Measurements from ENCODE around the gene SESN1. TPM values are rescaled to one million over a fixed set of nuclear protein-coding genes. Genes with fewer than 3 reads are reported as not detected.

The SESN1 gene
- total RNA-seq, 1 experiment from 2014 or later = 17.5 TPM

DNA sequence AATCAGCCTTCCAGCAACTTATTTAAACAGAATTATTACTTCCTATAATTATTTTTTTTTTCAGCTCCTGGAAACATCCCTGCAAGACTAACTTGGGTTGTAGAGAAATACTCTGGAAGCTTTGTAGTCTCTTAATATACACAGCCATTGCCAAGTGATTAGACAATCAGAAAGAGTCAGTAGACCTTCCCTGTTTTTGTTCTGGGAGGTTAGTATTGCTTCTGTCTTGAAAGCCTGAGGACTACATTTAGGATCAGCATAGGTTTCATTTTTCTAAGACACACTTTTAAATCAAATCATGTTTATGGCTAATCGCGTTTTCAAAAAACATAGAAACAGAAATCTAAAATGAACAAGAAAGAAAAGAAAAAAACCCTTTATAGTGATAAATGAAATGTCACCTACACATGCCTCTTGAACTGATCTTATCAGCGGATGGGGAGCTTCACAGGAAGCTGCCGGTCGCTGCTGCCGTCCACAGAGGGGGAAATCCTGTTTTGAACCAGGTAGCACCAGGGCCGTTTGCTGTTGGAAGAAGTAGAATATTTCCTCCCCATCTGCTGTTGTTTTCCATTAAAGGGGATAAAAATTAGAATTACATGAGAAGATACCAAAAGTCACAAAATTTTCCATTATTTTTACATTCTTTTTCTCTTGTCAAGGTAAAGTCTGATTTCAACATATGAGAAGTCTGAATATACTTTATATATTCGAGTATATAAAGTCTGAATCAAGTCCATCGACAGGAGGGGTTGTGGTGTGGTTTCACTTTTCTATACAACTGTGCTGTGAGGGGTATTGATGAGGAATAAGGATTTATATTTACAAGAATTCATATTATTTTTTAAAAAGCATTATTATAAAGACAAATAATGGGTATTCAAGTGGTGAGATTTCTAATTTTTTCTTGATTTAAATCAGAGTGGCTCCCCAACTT lies 151.8 kb downstream of the SESN1 start:
- Histone ChIP-seq H3K9me3 (ENCODE audit: control insufficient read depth, low read depth, low read length) (no peaks in the 10 kb centered on the region), H4K8ac (replicated peaks; ENCODE audit: insufficient read length, low read depth, low read length) (no peak overlapping the region), H3K4me2 (ENCODE audit: insufficient read depth, insufficient read length, low read length) (no peak overlapping the region), H3K4me1 (ENCODE audit: insufficient read depth, low read length) (peaks cover 2% of the 10 kb centered on the region; the same call in 1 of the 2 replicates), H4K91ac (ENCODE audit: insufficient read length, low read depth, low read length) (no peak overlapping the region), H2BK15ac (ENCODE audit: low read depth, low read length) (no peak overlapping the region), H3K79me1 (ENCODE audit: insufficient read depth, low read depth, low read length, poor library complexity, severe bottlenecking) (no peaks in the 10 kb centered on the region), H3K23ac (ENCODE audit: insufficient read length, low read depth, low read length) (no peak overlapping the region), H3K79me2 (ENCODE audit: insufficient read depth, low read length) (no peaks in the 10 kb centered on the region), H2BK5ac (ENCODE audit: insufficient read length, low read length) (no peak overlapping the region), H3K27me3 (ENCODE audit: insufficient read depth, low read length) (no peaks in the 10 kb centered on the region; the same call in 1 of the 2 replicates), H3T11ph (ENCODE audit: low read length) (no peak overlapping the region), H3K4ac (ENCODE audit: low read depth, low read length) (no peak overlapping the region), H2BK20ac (ENCODE audit: low read depth, low read length, poor library complexity, severe bottlenecking) (no peak overlapping the region), H3K14ac (ENCODE audit: insufficient read depth, low read length) (no peak overlapping the region), H4K5ac (ENCODE audit: insufficient read length, low read depth, low read length) (no peak overlapping the region), H2BK120ac (ENCODE audit: low read depth, low read length, poor library complexity, severe bottlenecking) (no peak overlapping the region), H2AFZ (ENCODE audit: low read length) (no peak overlapping the region), H2BK12ac (ENCODE audit: insufficient read length, low read depth, low read length) (no peak overlapping the region), H3K18ac (ENCODE audit: insufficient read length, low read depth, low read length) (no peak overlapping the region), H3K23me2 (ENCODE audit: insufficient read length, low read depth, low read length, poor library complexity, severe bottlenecking) (no peaks in the 10 kb centered on the region), H3K9ac (ENCODE audit: extremely low read depth, insufficient read length, low read length) (no peak overlapping the region), H4K20me1 (ENCODE audit: control insufficient read depth, insufficient read depth, insufficient read length) (no peaks in the 10 kb centered on the region), H2AK5ac (ENCODE audit: insufficient read length, low read length) (no peak overlapping the region), H3K27ac (ENCODE audit: insufficient read length, low read depth, low read length) (no peak overlapping the region), H3K56ac (ENCODE audit: insufficient read length, low read depth, low read length) (no peak overlapping the region)
- H3K9me3 Mint-ChIP-seq = peaks cover 0 to 2% of the 10 kb centered on the region in 2 experiments; a peak in 2 of 5 replicates
- no CpG with 5 or more reads among the region's 9 CpGs for WGBS (ENCODE audit: extremely low coverage, insufficient read length, low lambda C conversion rate)
- no peak overlapping the region for H3K4me3 Mint-ChIP-seq
- TF ChIP-seq, protein P1, sequence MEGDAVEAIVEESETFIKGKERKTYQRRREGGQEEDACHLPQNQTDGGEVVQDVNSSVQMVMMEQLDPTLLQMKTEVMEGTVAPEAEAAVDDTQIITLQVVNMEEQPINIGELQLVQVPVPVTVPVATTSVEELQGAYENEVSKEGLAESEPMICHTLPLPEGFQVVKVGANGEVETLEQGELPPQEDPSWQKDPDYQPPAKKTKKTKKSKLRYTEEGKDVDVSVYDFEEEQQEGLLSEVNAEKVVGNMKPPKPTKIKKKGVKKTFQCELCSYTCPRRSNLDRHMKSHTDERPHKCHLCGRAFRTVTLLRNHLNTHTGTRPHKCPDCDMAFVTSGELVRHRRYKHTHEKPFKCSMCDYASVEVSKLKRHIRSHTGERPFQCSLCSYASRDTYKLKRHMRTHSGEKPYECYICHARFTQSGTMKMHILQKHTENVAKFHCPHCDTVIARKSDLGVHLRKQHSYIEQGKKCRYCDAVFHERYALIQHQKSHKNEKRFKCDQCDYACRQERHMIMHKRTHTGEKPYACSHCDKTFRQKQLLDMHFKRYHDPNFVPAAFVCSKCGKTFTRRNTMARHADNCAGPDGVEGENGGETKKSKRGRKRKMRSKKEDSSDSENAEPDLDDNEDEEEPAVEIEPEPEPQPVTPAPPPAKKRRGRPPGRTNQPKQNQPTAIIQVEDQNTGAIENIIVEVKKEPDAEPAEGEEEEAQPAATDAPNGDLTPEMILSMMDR (conservative IDR thresholded peaks at IDR 0.05) = no peak
- peaks cover 14 to 22% of the 10 kb centered on the region in 2 experiments for H3K4me1 Mint-ChIP-seq
- H3K27ac Mint-ChIP-seq = no peak overlapping the region
- peaks cover 2 to 5% (median 4%) of the 10 kb centered on the region in 3 experiments; a peak in 4 of 7 replicates for H3K36me3 Mint-ChIP-seq (ENCODE audit: insufficient read depth in 1 of 3, low read depth in 3 of 3)
- no peak for DNase-seq
- peaks cover 2% of the 10 kb centered on the region for H3K27me3 Mint-ChIP-seq (ENCODE audit: low read depth)

All from H9 (cell line).